ENCODE data around the gene RAB7A. TPM values are rescaled to one million over a fixed set of nuclear protein-coding genes. Genes with fewer than 3 reads are reported as not detected.

The RAB7A gene
- total RNA-seq, 4 donors from 2014 or later: 70.7 to 109 (median 92.3) TPM

GRCh38 chr3:128740621-128741020, 14.6 kb downstream of the RAB7A start:
- H3K27ac ChIP-seq: no peak overlapping the region
- 100% methylated on average over 1 of the region's 1 CpG for WGBS, 2 donors
- peaks cover 0 to 72% (median 3%) of the 10 kb centered on the region in 3 donors for H3K36me3 ChIP-seq
- intact Hi-C loops (cut with DNase I): no loop called here
- TF ChIP-seq POLR2A (IDR thresholded peaks at IDR 0.05): no peak
- TF ChIP-seq, protein P1, sequence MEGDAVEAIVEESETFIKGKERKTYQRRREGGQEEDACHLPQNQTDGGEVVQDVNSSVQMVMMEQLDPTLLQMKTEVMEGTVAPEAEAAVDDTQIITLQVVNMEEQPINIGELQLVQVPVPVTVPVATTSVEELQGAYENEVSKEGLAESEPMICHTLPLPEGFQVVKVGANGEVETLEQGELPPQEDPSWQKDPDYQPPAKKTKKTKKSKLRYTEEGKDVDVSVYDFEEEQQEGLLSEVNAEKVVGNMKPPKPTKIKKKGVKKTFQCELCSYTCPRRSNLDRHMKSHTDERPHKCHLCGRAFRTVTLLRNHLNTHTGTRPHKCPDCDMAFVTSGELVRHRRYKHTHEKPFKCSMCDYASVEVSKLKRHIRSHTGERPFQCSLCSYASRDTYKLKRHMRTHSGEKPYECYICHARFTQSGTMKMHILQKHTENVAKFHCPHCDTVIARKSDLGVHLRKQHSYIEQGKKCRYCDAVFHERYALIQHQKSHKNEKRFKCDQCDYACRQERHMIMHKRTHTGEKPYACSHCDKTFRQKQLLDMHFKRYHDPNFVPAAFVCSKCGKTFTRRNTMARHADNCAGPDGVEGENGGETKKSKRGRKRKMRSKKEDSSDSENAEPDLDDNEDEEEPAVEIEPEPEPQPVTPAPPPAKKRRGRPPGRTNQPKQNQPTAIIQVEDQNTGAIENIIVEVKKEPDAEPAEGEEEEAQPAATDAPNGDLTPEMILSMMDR (IDR thresholded peaks at IDR 0.05): no peak
- no peak for DNase-seq
- H3K27me3 ChIP-seq: no peaks in the 10 kb centered on the region
- H3K9me3 ChIP-seq: peaks cover 0 to 7% (median 0%) of the 10 kb centered on the region in 3 donors
- H3K4me3 ChIP-seq: no peak overlapping the region
- H3K4me1 ChIP-seq: peaks cover 0 to 32% (median 9%) of the 10 kb centered on the region in 3 donors

- DNase-seq: no peak
- Histone ChIP-seq H3K36me3 (peaks cover 0 to 68% (median 3%) of the 10 kb centered on the region in 3 donors), H3K4me3 (no peak overlapping the region), H3K9me3 (peaks cover 0 to 7% (median 0%) of the 10 kb centered on the region in 3 donors), H3K4me1 (peaks cover 0 to 27% (median 4%) of the 10 kb centered on the region in 3 donors), H3K27me3 (no peaks in the 10 kb centered on the region), H3K27ac (no peak overlapping the region)
- 95% methylated on average over 8 of the region's 38 CpGs; no CpG with 5 or more reads in 1 of the 2 donors for WGBS, 2 donors
- TF ChIP-seq, protein P1 (IDR thresholded peaks at IDR 0.05): no peak
- TF ChIP-seq POLR2A (IDR thresholded peaks at IDR 0.05): no peak
- intact Hi-C loops (cut with DNase I): no loop called here
These were observed 17.0 kb downstream of the RAB7A start for GRCh38 chr3:128742821-128743594.

- WGBS, 2 donors: 68 to 78% methylated on average over 3 of the region's 3 CpGs
- Histone ChIP-seq H3K36me3 (peaks cover 0 to 49% (median 3%) of the 10 kb centered on the region in 3 donors), H3K27me3 (no peaks in the 10 kb centered on the region), H3K27ac (no peak overlapping the region), H3K4me1 (peaks cover 4 to 42% (median 10%) of the 10 kb centered on the region in 3 donors), H3K4me3 (no peak overlapping the region), H3K9me3 (peaks cover 0 to 7% (median 0%) of the 10 kb centered on the region in 3 donors)
- no peak for TF ChIP-seq POLR2A (IDR thresholded peaks at IDR 0.05)
- TF ChIP-seq, protein P1 (IDR thresholded peaks at IDR 0.05): no peak
- intact Hi-C loops (cut with DNase I): no loop called here
- no peak for DNase-seq
These were observed 19.8 kb downstream of the RAB7A start for GRCh38 chr3:128745742-128746141.

GRCh38 chr3:128746881-128747280, 20.9 kb downstream of the RAB7A start:
- peaks cover 0 to 44% (median under 1%) of the 10 kb centered on the region in 3 donors for H3K36me3 ChIP-seq
- intact Hi-C loops (cut with DNase I): no loop called here
- 89 to 94% methylated on average over 2 of the region's 2 CpGs for WGBS, 2 donors
- TF ChIP-seq, protein P1 (IDR thresholded peaks at IDR 0.05): no peak
- TF ChIP-seq POLR2A (IDR thresholded peaks at IDR 0.05): no peak
- no peak overlapping the region for H3K27ac ChIP-seq
- no peaks in the 10 kb centered on the region for H3K27me3 ChIP-seq
- H3K4me1 ChIP-seq: peaks cover 4 to 51% (median 10%) of the 10 kb centered on the region in 3 donors
- no peak for DNase-seq
- no peak overlapping the region for H3K4me3 ChIP-seq
- H3K9me3 ChIP-seq: peaks cover 0 to 7% (median 0%) of the 10 kb centered on the region in 3 donors

DNA sequence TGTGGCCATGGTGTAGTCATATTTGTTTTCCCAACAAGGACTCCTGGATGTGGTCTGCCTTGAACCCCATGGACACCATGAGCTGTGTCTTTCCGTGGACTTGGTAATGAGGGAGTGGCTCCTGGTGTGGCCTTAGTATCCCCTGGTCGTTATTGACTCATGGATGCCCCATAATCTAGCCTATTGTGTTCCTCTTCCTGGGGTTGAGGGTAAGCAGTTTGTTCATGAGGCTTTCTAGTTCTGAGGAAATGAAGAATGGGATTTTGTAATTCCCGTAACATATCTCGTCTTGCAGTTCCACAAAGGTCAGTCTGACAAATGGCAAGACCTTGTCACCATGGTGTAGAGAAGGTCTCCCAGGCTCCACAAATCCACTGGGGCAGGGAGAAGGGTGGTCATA, 22.6 kb downstream of the RAB7A start:
- no peak for DNase-seq
- peak overlapping the region in 2 of 4 donors; percentile 10 to 20 for H3K27ac ChIP-seq
- TF ChIP-seq POLR2A (IDR thresholded peaks at IDR 0.05): no peak
- TF ChIP-seq, protein P1 (IDR thresholded peaks at IDR 0.05): no peak
- no peaks in the 10 kb centered on the region for H3K27me3 ChIP-seq
- H3K9me3 ChIP-seq: no peaks in the 10 kb centered on the region
- intact Hi-C loops (cut with DNase I): no loop called here
- H3K36me3 ChIP-seq: peaks cover 0 to 28% (median 0%) of the 10 kb centered on the region in 3 donors
- WGBS, 2 donors: 61% methylated on average over 4 of the region's 4 CpGs; no CpG with 5 or more reads in 1 of the 2 donors
- H3K4me1 ChIP-seq: peaks cover 7 to 67% (median 10%) of the 10 kb centered on the region in 3 donors
- no peak overlapping the region for H3K4me3 ChIP-seq
